22Rv1 (cell line): Measurements from ENCODE around the gene ATG7.

ENCODE experiments used
- ZFX ChIP-seq: fragments of 450-650 bp; IDR thresholded peaks from 2 replicates; pipeline ENCODE4 v1.6.1; 2017; ENCODE audit warnings: antibody characterized with exemption, borderline replicate concordance
- TF ChIP-seq, protein P1 (sequence below): fragments of 450-650 bp; IDR thresholded peaks from 2 replicates; pipeline ENCODE4 v1.5.1; 2017; ENCODE audit warnings: mild to moderate bottlenecking

DNA sequence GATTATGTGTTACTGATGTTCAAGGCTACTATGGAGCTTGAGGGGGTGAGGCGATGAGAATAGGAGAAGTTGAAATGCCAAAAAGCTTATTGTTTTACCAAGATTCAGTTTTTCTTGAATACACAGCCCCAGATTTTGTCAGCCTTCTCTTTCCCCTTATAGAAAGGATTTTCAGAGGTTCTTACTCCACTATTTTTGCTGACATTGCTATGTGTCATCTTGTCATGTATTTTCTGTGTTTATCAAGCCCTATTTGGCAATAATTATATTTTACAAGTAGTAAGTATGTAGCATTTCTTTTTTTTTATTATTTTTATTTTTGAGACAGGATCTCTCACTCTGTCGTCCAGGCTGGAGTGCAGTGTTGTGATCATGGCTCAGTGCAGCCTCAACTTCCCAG, 133.1 kb downstream of the ATG7 start:
- TF ChIP-seq, protein P1, sequence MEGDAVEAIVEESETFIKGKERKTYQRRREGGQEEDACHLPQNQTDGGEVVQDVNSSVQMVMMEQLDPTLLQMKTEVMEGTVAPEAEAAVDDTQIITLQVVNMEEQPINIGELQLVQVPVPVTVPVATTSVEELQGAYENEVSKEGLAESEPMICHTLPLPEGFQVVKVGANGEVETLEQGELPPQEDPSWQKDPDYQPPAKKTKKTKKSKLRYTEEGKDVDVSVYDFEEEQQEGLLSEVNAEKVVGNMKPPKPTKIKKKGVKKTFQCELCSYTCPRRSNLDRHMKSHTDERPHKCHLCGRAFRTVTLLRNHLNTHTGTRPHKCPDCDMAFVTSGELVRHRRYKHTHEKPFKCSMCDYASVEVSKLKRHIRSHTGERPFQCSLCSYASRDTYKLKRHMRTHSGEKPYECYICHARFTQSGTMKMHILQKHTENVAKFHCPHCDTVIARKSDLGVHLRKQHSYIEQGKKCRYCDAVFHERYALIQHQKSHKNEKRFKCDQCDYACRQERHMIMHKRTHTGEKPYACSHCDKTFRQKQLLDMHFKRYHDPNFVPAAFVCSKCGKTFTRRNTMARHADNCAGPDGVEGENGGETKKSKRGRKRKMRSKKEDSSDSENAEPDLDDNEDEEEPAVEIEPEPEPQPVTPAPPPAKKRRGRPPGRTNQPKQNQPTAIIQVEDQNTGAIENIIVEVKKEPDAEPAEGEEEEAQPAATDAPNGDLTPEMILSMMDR = no peak
- TF ChIP-seq ZFX = no peak
